ENCODE results near the gene RAB5A.
"Not testable (repeated sequence)": the region's sequence is repeated elsewhere in the genome, so short reads cannot be mapped to it uniquely, and the experiment has no call there.

The RAB5A gene

GRCh38 chr3:19946832-19947548 lies at the start of gene RAB5A:
Gene RAB5A, plus strand, starts transcription at chr3:19947097. Its CDS starts 3,802 bp downstream, at chr3:19950899.
- TF ChIP-seq JUND (IDR thresholded peaks at IDR 0.05; ENCODE audit: low read depth): no peak
- in situ Hi-C loops (cut with HindIII; ENCODE audit: low pct_unique_long_range_greater_than_20kb, low sequenced_read_pairs): no loop called here
- peak; percentile 92 to 99 for DNase-seq (ENCODE audit: low read depth in 1 of 2, low spot score in 1 of 2)

- in situ Hi-C loops (cut with HindIII; ENCODE audit: low pct_unique_long_range_greater_than_20kb, low sequenced_read_pairs): no loop called here
- TF ChIP-seq JUND (IDR thresholded peaks at IDR 0.05; ENCODE audit: low read depth): no peak
- DNase-seq (ENCODE audit: low read depth in 1 of 2, low spot score in 1 of 2): no peak
Measured at GRCh38 chr3:19898721-19899120, 48.2 kb upstream of the RAB5A start.

- no peak for DNase-seq (ENCODE audit: low read depth in 1 of 2, low spot score in 1 of 2)
- in situ Hi-C loops (cut with HindIII; ENCODE audit: low pct_unique_long_range_greater_than_20kb, low sequenced_read_pairs): no loop called here
- no peak for TF ChIP-seq JUND (IDR thresholded peaks at IDR 0.05; ENCODE audit: low read depth)
Measured at GRCh38 chr3:19899264-19899663, 47.6 kb upstream of the RAB5A start.

GRCh38 chr3:19899833-19900232 lies 47.1 kb upstream of the RAB5A start:
- DNase-seq (ENCODE audit: low read depth in 1 of 2, low spot score in 1 of 2); in situ Hi-C loops (cut with HindIII; ENCODE audit: low pct_unique_long_range_greater_than_20kb, low sequenced_read_pairs): not testable (repeated sequence)

GRCh38 chr3:19901337-19901736 lies 45.6 kb upstream of the RAB5A start:
- DNase-seq (ENCODE audit: low read depth in 1 of 2, low spot score in 1 of 2): peak in 1 of 2 experiments; percentile 28
- no peak for TF ChIP-seq JUND (IDR thresholded peaks at IDR 0.05; ENCODE audit: low read depth)
- in situ Hi-C loops (cut with HindIII; ENCODE audit: low pct_unique_long_range_greater_than_20kb, low sequenced_read_pairs): no loop called here

GRCh38 chr3:19901918-19902317 lies 45.0 kb upstream of the RAB5A start:
- TF ChIP-seq JUND (IDR thresholded peaks at IDR 0.05; ENCODE audit: low read depth): no peak
- DNase-seq (ENCODE audit: low read depth in 1 of 2, low spot score in 1 of 2): no peak
- in situ Hi-C loops (cut with HindIII; ENCODE audit: low pct_unique_long_range_greater_than_20kb, low sequenced_read_pairs): no loop called here

- no peak for TF ChIP-seq JUND (IDR thresholded peaks at IDR 0.05; ENCODE audit: low read depth)
- in situ Hi-C loops (cut with HindIII; ENCODE audit: low pct_unique_long_range_greater_than_20kb, low sequenced_read_pairs): no loop called here
- DNase-seq (ENCODE audit: low read depth in 1 of 2, low spot score in 1 of 2): no peak
Measured at GRCh38 chr3:19903649-19904048, 43.2 kb upstream of the RAB5A start.

- in situ Hi-C loops (cut with HindIII; ENCODE audit: low pct_unique_long_range_greater_than_20kb, low sequenced_read_pairs): no loop called here
- DNase-seq (ENCODE audit: low read depth in 1 of 2, low spot score in 1 of 2): no peak
- no peak for TF ChIP-seq JUND (IDR thresholded peaks at IDR 0.05; ENCODE audit: low read depth)
Measured at GRCh38 chr3:19907523-19907922, 39.4 kb upstream of the RAB5A start.

- TF ChIP-seq JUND (IDR thresholded peaks at IDR 0.05; ENCODE audit: low read depth): no peak
- DNase-seq (ENCODE audit: low read depth in 1 of 2, low spot score in 1 of 2): no peak
- in situ Hi-C loops (cut with HindIII; ENCODE audit: low pct_unique_long_range_greater_than_20kb, low sequenced_read_pairs): no loop called here
Measured at GRCh38 chr3:19911452-19911851, 35.4 kb upstream of the RAB5A start.

GRCh38 chr3:19917167-19917566 lies 29.7 kb upstream of the RAB5A start:
- no peak for DNase-seq (ENCODE audit: low read depth in 1 of 2, low spot score in 1 of 2)
- in situ Hi-C loops (cut with HindIII; ENCODE audit: low pct_unique_long_range_greater_than_20kb, low sequenced_read_pairs): no loop called here
- no peak for TF ChIP-seq JUND (IDR thresholded peaks at IDR 0.05; ENCODE audit: low read depth)

GRCh38 chr3:19920401-19921080 lies 26.4 kb upstream of the RAB5A start:
- no peak for TF ChIP-seq JUND (IDR thresholded peaks at IDR 0.05; ENCODE audit: low read depth)
- in situ Hi-C loops (cut with HindIII; ENCODE audit: low pct_unique_long_range_greater_than_20kb, low sequenced_read_pairs): no loop called here
- no peak for DNase-seq (ENCODE audit: low read depth in 1 of 2, low spot score in 1 of 2)

- TF ChIP-seq JUND (IDR thresholded peaks at IDR 0.05; ENCODE audit: low read depth): no peak
- no peak for DNase-seq (ENCODE audit: low read depth in 1 of 2, low spot score in 1 of 2)
- in situ Hi-C loops (cut with HindIII; ENCODE audit: low pct_unique_long_range_greater_than_20kb, low sequenced_read_pairs): no loop called here
Measured at GRCh38 chr3:19931180-19931692, 15.7 kb upstream of the RAB5A start.

GRCh38 chr3:19931767-19932188 lies 15.1 kb upstream of the RAB5A start:
- TF ChIP-seq JUND (IDR thresholded peaks at IDR 0.05; ENCODE audit: low read depth): no peak
- in situ Hi-C loops (cut with HindIII; ENCODE audit: low pct_unique_long_range_greater_than_20kb, low sequenced_read_pairs): no loop called here
- DNase-seq (ENCODE audit: low read depth in 1 of 2, low spot score in 1 of 2): no peak

All from T47D (cell line).